GM21786 (cell line): ENCODE results near the gene RDH13.
"Not testable (repeated sequence)": the region's sequence is repeated elsewhere in the genome, so short reads cannot be mapped to it uniquely, and the experiment has no call there.

Experiments used
- ATAC-seq: cut with Tn5 transposase; IDR thresholded peaks from one replicate; pipeline ENCODE4 v1.9.1; 2021; ENCODE audit not compliant: unreplicated experiment

The RDH13 gene

GRCh38 chr19:55062735-55063491 is at the start of gene RDH13:
Gene RDH13 (minus strand): TSS chr19:55063148. CDS start chr19:55063032, 116 bp downstream.
- ATAC-seq = peak; percentile 93

GRCh38 chr19:55112246-55112776 is 49.4 kb upstream of the RDH13 start:
- no peak for ATAC-seq

GRCh38 chr19:55111238-55111831 is 48.4 kb upstream of the RDH13 start:
- ATAC-seq = no peak

- no peak for ATAC-seq
Measured at GRCh38 chr19:55109527-55110291, 46.8 kb upstream of the RDH13 start.

GRCh38 chr19:55107252-55107651 is 44.3 kb upstream of the RDH13 start:
- ATAC-seq = not testable (repeated sequence)

- ATAC-seq = no peak
Measured at GRCh38 chr19:55106591-55106990, 43.6 kb upstream of the RDH13 start.

GRCh38 chr19:55105237-55105636 is 42.3 kb upstream of the RDH13 start:
- ATAC-seq = no peak

- ATAC-seq = no peak
Measured at GRCh38 chr19:55103190-55103589, 40.2 kb upstream of the RDH13 start.

- no peak for ATAC-seq
Measured at GRCh38 chr19:55101261-55101660, 38.3 kb upstream of the RDH13 start.

GRCh38 chr19:55099557-55100506 is 36.9 kb upstream of the RDH13 start:
- no peak for ATAC-seq

GRCh38 chr19:55098716-55099556 is 36.0 kb upstream of the RDH13 start:
- ATAC-seq = no peak

GRCh38 chr19:55097864-55098715 is 35.1 kb upstream of the RDH13 start:
- ATAC-seq = no peak

- no peak for ATAC-seq
Measured at GRCh38 chr19:55096061-55096701, 33.2 kb upstream of the RDH13 start.

- no peak for ATAC-seq
Measured at GRCh38 chr19:55095260-55096060, 32.5 kb upstream of the RDH13 start.

GRCh38 chr19:55094456-55095259 is 31.7 kb upstream of the RDH13 start:
- no peak for ATAC-seq
